DOHH2 (cell line): ENCODE results near the gene KCTD10.

Experiments
- H3F3A ChIP-seq: fragments of 200-600 bp; sonication (generic), shearing (Covaris generic); 2 replicates; pipeline ENCODE4 v1.6.0; 2016; ENCODE audit warnings: antibody characterized with exemption, mild to moderate bottlenecking; ENCODE audit not compliant: control insufficient read depth, insufficient read depth
- H3K27ac ChIP-seq: fragments of 200-600 bp; sonication (generic); 2 replicates; pipeline ENCODE4 v1.5.1; 2014; ENCODE audit warnings: low read depth, mild to moderate bottlenecking, low read length, moderate library complexity
- H3K27me3 ChIP-seq: fragments of 200-600 bp; sonication (generic); 2 replicates; pipeline ENCODE4 v1.6.1; 2014; ENCODE audit warnings: mild to moderate bottlenecking, low read length, mixed read lengths; ENCODE audit not compliant: control insufficient read depth
- H3K36me3 ChIP-seq: fragments of 200-600 bp; sonication (generic); 2 replicates; pipeline ENCODE4 v1.6.1; 2014; ENCODE audit warnings: mild to moderate bottlenecking, low read length, moderate library complexity, mixed read lengths; ENCODE audit not compliant: control insufficient read depth
- H3K4me1 ChIP-seq: fragments of 200-600 bp; sonication (generic); 2 replicates; pipeline ENCODE4 v1.6.1; 2014; ENCODE audit warnings: mild to moderate bottlenecking, low read length, mixed read lengths; ENCODE audit not compliant: control insufficient read depth
- H3K4me2 ChIP-seq: fragments of 200-600 bp; sonication (generic); 2 replicates; pipeline ENCODE4 v1.6.0; 2014; ENCODE audit warnings: mild to moderate bottlenecking, low read length, moderate library complexity
- H3K4me3 ChIP-seq: fragments of 200-600 bp; sonication (generic); 2 replicates; pipeline ENCODE4 v1.5.1; 2014; ENCODE audit warnings: mild to moderate bottlenecking, low read length, mixed read lengths
- H3K79me2 ChIP-seq: fragments of 200-600 bp; sonication (generic); 2 replicates; pipeline ENCODE4 v1.6.1; 2014; ENCODE audit warnings: mild to moderate bottlenecking, low read length, mixed read lengths; ENCODE audit not compliant: control insufficient read depth
- H3K9me2 ChIP-seq: fragments of 200-600 bp; sonication (generic); replicated peaks from 2 replicates; pipeline ENCODE4 v1.6.1; 2014; ENCODE audit warnings: mild to moderate bottlenecking, low read length, mixed read lengths; ENCODE audit not compliant: control insufficient read depth
- H3K9me3 ChIP-seq: fragments of 200-600 bp; sonication (generic); 2 replicates; pipeline ENCODE4 v1.6.1; 2014; ENCODE audit warnings: antibody characterized with exemption, low read length, mixed read lengths; ENCODE audit not compliant: control insufficient read depth, insufficient read depth
- H4K20me1 ChIP-seq: fragments of 200-600 bp; sonication (generic); 2 replicates; pipeline ENCODE4 v1.6.0; 2014; ENCODE audit warnings: low read depth, mild to moderate bottlenecking, antibody characterized with exemption, low read length, moderate library complexity; ENCODE audit not compliant: control insufficient read depth, insufficient read depth
- CTCF ChIP-seq: fragments of 200-600 bp; sonication (generic); IDR thresholded peaks from one replicate; pipeline ENCODE4 v1.5.1; 2014; ENCODE audit warnings: antibody characterized with exemption, mild to moderate bottlenecking, low read depth, low read length; ENCODE audit not compliant: poor library complexity, severe bottlenecking
- EZH2phosphoT487 ChIP-seq: fragments of 200-600 bp; sonication (generic); IDR thresholded peaks from 2 replicates; pipeline ENCODE4 v1.6.1; 2017; ENCODE audit warnings: borderline replicate concordance, mild to moderate bottlenecking, antibody characterized with exemption, low read length, moderate library complexity, mixed read lengths

KCTD10 gene

GRCh38 chr12:109466821-109467220, 10.3 kb downstream of the KCTD10 start:
- Histone ChIP-seq H3K4me3 (no peak overlapping the region), H3K9me3 (no peaks in the 10 kb centered on the region), H4K20me1 (0 out of 2 replicates have a peak, but pooled peaks cover 11% of the 10 kb centered on the region), H3K79me2 (peaks cover 72% of the 10 kb centered on the region), H3K9me2 (no peaks in the 10 kb centered on the region), H3K4me1 (peaks cover 4% of the 10 kb centered on the region), H3K27ac (no peak overlapping the region), H3K36me3 (peaks cover 24% of the 10 kb centered on the region), H3F3A (no peaks in the 10 kb centered on the region), H3K4me2 (no peak overlapping the region), H3K27me3 (no peaks in the 10 kb centered on the region)
- TF ChIP-seq CTCF = no peak
- TF ChIP-seq EZH2phosphoT487 = no peak

GRCh38 chr12:109466305-109466704, 10.8 kb downstream of the KCTD10 start:
- peaks cover 24% of the 10 kb centered on the region for H3K36me3 ChIP-seq

GRCh38 chr12:109464642-109465351, 12.3 kb downstream of the KCTD10 start:
- no peak overlapping the region for H3K4me3 ChIP-seq
- H3K9me2 ChIP-seq = no peaks in the 10 kb centered on the region
- no peaks in the 10 kb centered on the region for H3F3A ChIP-seq
- H4K20me1 ChIP-seq = 0 out of 2 replicates have a peak, but pooled peaks cover 11% of the 10 kb centered on the region
- no peak overlapping the region for H3K4me2 ChIP-seq
- H3K36me3 ChIP-seq = peaks cover 29% of the 10 kb centered on the region
- no peaks in the 10 kb centered on the region for H3K9me3 ChIP-seq
- H3K4me1 ChIP-seq = peaks cover 15% of the 10 kb centered on the region
- H3K79me2 ChIP-seq = peaks cover 64% of the 10 kb centered on the region
- no peaks in the 10 kb centered on the region for H3K27me3 ChIP-seq
- TF ChIP-seq CTCF (no peak), EZH2phosphoT487 (no peak)
- H3K27ac ChIP-seq = no peak overlapping the region

More at GRCh38 chr12:109466305-109466704, 10.8 kb downstream of the KCTD10 start:
- H3F3A ChIP-seq = no peaks in the 10 kb centered on the region
- H3K4me3 ChIP-seq = no peak overlapping the region
- no peaks in the 10 kb centered on the region for H3K9me2 ChIP-seq
- no peak overlapping the region for H3K4me2 ChIP-seq
- no peak overlapping the region for H3K27ac ChIP-seq
- 0 out of 2 replicates have a peak, but pooled peaks cover 11% of the 10 kb centered on the region for H4K20me1 ChIP-seq
- H3K27me3 ChIP-seq = no peaks in the 10 kb centered on the region
- H3K79me2 ChIP-seq = peaks cover 71% of the 10 kb centered on the region
- peaks cover 9% of the 10 kb centered on the region for H3K4me1 ChIP-seq
- TF ChIP-seq EZH2phosphoT487 = no peak
- TF ChIP-seq CTCF = no peak
- no peaks in the 10 kb centered on the region for H3K9me3 ChIP-seq
